RPMI7951 (cell line): ENCODE measurements around the gene CDO1. TPM values are rescaled to one million over a fixed set of nuclear protein-coding genes. Genes with fewer than 3 reads are reported as not detected.
"Not testable (repeated sequence)": the region's sequence is repeated elsewhere in the genome, so short reads cannot be mapped to it uniquely, and the experiment has no call there.

ENCODE experiments used
- DNase-seq: peaks from one replicate; pipeline ENCODE4 v3.0.0-alpha.2; 2012; ENCODE audit warnings: low read depth
- total RNA-seq: library from RNA; depleted of rRNA; stranded (reverse); fragments of >200 nt; shearing (Covaris generic); gene quantifications from 2 replicates; pipeline ENCODE4 v1.2.3, GENCODE V29; 2014

The CDO1 gene
- total RNA-seq, 1 experiment from 2014 or later = 1.9 TPM

DNA sequence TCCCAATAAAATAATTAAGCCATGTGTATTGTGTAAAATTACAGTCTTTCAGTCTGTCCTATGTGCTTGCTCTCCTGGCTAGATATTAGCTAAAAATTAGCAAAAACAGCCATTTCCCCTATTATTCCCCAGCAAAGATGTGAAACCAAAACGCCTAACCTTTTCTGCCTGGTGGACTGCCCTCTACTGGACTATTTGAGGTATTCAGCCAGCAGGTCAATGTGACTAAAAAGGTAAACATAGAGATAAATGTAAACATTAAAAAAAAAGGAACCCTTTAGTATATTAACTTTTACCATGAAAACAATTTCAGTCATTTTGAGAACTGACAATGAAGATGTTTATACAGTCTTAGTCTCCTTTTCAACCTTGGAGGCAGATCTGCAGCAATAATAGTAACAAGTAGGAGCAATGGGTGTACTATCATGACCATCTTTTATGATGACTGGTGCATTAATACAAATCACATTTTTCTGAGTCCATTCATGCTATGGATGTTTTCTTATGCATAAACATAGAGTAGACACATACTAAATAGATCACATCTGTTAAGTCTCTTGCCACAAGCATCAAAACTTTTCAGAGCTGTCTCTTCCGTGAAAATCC is 14.8 kb upstream of the CDO1 start:
- DNase-seq = peak; percentile 20

DNA sequence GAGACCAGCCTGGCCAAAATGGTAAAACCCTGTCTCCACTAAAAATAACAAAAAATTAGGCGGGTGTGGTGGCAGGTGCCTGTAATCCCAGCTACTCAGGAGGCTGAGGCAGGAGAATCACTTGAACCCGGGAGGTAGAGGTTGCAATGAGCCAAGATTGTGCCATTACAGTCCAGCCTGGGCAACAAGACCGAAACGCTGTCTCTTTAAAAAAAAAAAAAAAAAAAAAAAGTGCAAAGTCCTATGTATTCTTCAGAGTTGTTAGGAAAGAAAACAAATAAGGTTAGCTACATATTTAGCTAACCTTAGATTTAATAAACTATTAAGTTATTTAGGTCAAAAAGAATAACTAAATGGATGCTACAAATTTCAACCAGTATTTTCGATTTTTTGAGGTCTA is 13.5 kb upstream of the CDO1 start:
- DNase-seq = no peak

DNA sequence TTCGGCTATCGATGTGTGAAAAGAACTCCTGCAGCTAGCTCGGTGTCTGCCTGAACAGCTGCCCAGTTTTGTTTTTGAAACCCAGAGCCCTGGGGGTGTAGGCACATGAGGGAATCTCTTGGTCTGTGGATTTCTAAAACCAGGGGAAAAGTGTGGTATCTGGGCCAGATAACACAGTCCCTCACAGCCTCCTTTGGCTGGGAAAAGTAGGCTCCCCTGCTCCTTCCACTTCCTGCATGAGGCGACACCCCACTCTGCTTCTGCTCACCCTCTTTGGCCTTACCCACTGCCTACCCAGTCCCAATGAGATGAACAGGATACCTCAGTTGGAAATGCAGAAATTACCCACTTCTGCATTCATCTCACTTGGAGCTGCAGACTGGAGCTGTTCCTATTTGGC is 9.5 kb upstream of the CDO1 start:
- DNase-seq = no peak

DNA sequence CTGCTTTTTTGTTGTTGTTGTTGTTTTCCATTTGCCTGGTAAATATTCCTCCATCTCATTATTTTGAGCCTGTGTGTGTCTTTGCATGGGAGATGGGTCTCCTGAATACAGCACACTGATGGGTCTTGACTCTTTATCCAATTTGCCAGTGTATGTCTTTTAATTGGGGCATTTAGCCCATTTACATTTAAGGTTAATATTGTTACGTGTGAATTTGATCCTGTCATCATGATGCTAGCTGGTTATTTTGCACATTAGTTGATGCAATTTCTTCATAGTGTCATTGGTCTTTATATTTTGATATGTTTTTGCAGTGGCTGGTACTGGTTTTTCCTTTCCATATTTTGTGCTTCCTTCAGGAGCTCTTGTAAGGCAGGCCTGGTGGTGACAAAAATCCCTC is 8.5 kb upstream of the CDO1 start:
- not testable (repeated sequence) for DNase-seq

DNA sequence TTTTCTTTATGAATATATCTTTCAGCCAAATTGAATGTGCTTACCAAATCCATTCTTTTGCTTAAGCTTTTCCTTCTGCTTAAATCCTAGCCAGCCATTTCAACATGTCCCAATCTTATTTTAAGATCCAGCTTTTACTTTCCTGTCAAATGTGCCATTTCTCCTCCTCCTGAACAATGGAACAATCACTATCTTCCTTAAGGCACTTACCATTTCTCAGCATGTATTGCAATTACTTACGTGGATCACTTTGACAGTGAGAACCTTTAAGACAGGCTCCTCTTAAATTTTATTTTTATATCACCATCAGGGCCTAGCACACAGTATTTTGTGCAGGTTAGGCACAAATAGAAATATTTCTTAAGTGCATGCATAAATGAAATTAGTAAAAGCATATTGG is 4.4 kb upstream of the CDO1 start:
- DNase-seq = no peak

DNA sequence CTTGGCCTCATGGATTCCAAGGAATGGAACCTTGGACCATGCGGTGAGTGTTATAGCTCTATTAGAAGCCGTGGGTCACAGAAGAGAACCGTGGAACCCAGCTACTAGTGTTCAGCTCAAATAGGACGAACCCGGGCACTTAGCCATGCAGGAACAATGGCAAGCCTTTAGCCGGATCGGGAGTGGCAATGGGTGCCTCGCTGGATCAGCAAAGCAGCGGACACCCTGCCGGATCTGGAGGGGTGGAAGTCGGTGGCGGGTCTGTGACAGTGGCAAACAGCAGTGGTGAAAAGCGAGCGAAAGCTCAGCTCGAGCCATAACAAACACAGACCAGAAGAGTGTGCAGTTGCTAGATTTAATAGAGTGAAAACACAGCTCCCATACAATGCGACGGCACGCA is 2.4 kb upstream of the CDO1 start:
- DNase-seq = no peak

DNA sequence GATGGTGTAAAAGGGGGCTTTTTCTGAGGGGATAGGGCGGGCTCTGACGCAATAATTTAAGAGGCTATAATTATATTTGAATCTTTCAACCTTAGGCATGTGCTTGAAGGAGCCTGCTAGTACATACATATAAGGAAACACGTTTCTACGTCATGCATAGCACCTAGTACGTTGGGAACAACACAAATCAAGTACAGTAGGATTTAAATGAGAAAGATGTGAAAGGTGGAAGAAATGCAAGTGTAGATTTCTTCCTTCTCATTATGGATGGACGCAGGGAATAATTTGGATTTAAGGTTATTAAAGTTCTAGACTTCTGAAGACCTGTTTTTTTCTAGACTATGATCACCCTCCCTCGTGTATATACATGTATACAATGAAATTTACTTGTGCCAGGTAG is 927 bp upstream of the CDO1 start:
- DNase-seq = no peak

DNA sequence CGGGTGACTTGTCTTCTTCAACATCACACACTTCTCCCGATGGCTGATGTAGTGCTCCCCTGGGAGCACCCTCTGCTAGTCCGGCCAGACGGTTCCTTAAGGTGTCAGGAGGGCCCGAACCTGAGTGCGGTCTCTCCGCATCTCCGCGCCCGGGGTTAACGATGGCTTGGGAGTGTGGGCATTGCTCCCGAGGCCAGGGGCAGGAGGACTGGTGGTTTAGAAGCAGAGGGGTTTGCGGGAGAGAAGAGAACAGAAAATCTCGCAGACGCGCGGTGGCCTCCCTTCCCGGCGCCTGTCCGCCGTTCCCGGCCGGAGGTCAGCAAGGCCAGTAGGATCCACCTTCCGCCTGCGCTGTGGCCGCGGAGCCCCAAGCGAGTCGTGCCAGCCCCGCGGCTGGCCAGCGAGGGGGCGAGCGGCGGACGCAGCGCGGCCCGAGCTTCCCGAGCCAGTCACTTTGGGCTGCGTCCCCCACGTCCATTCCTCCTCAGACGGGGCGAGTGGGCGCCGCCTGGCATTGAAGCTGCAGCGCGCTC is 700 bp downstream of the CDO1 start:
- DNase-seq = no peak

DNA sequence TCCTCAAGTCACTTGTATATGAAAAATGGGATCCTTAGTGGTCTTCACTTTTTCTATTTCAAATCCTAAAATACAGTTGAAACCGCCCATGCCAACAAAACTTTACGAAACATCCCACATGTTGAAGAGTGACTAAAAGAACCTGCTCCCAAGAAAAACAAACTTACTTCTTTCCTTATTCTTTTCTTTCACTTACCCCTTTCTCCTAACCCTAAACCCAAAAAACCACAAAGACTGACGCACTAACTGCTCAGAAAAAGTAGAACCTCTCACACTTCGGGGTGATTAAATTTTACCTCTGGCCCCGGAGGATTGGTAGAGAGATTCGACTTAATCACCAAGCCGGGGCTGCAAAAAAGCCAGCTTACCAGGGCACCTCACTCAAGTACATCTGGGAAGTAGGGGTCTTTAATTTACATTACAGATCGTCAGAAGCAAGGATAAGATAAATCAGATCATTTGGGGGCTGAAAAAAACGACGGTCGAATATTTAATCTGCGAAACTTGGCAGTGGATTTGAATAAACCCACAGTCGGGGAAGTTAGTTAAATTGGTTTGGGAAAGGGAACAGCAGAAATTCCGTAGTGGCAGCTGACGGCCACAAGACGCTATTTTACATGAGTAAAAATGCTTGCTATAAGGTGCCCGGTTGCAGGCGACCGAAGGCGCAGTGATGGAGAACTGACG is 1.3 kb downstream of the CDO1 start:
- DNase-seq = no peak

DNA sequence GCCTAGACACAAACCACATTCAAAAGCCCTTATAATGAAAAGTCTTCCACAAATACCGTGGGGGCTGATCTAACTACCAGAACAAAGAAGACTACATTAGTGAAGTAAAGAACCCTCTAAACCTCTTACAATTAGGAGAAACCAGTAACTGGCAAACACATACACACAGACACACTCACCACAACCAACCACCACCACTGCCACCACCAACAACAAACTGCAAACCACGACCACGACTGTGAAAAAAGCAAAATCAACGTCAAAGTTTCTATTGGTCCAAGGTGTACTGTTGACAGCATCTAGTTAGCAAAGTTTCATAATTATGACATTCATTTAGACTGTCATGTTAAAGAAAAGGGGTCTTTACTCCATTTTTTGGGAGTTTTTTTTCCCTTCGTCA is 2.7 kb downstream of the CDO1 start:
- DNase-seq = no peak

DNA sequence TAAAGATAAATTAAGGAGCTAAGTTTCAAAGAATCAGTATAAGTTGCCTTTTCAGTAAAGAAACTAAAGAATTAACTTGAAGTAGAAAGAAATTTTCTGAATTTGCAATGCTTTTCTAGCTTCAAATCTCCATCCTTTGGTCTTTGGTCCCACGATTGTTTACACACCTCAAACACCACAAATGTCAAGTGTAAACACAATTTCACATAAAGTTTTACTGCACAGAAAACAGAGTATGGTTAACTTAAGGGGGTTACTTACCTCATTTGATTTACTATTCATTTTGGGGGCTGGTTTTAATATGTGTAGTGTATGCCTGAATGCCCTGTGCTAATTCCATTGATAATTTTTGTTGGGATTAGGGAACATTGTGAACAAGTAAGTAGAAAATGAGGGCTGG is 4.1 kb downstream of the CDO1 start:
- DNase-seq = no peak

DNA sequence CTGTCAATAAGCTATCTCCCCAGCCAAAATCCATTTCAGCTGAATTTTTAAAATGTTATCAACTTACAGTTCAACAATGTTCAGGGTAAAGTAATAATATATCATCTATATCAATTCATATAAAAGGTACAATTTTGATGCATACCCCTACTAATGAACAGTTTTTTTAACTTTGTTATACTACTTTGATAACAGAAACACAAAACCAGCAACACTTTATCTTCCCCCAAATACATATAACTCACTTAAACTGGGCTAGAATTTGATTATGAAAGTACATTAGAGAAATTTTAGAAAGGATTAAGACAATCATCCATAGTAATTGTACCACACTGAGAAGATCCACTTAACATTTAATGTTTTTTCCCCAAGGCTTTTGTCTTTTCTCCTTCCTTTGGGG is 5.1 kb downstream of the CDO1 start:
- no peak for DNase-seq

DNA sequence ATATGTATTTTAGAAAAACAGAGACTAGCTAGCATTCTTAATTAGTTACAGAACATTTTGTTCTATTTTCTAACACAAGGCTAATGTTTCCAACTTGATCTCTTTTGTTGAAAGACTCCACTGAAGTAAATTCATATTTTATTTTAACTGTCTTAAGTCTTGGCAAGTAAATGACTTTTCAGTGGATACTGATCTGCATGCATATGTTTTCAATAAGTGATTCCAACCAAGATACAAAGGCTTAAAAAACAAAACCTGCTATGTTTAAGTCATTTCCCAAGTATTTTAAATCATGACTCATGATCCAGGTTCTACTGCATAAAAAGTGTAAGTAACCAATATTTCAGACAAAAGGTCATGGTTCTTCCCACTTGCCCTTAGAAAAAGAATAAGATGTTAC is 5.7 kb downstream of the CDO1 start:
- DNase-seq = peak; percentile 10

DNA sequence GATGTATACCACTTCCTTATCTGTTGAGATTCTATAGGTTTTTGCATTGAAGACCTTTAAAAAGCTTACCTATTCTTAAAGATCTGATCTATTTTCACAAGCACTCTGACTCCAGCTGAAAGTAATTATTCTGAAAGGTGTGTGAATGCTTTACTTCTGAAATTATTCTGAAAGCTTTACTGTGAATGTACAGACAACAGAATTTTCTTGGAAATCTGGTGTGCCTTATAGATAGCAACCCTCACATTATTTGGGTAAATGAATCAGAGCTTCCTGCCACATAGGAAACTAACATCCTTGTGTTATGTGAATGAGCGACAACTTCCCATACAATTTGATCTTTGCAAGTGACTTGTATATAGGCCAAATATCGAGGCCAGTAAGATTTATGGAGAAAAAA is 6.5 kb downstream of the CDO1 start:
- DNase-seq = no peak

DNA sequence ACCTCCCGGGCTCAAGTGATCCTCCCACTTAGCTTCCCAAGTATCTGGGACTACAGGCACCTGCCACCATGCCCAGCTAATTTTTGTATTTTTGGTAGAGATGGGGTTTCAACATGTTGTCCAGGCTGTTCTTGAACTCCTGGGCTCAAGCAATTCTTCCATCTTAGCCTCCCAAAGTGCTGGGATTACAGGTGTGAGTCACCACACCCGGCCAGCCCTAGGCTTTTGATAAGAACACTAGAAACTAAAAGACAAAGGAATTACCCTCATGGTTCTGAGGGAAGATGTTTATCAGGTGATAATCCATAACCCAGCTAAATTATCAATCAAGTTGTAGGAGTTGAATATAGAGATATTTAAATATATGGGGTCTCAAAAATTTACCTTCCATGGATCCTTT is 8.4 kb downstream of the CDO1 start:
- DNase-seq = not testable (repeated sequence)

DNA sequence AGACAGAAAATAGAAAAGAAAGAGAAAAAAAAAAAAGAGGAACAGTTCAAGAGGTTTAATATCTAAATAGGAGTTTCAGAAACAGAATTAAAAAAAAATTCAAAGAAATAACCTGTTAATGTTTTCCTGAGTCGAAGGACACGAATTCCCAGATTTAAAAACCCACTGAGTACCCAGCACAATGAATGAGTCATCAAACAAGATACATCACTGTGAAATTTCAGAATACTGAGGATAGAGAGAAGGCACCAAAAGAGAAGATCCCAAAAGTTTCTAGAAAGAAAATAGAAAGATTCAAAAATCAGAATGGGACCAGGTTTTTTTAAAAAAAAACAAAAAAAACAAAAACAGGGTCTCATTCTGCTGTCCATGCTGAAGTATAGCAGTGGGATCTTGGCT is 8.8 kb downstream of the CDO1 start:
- DNase-seq = no peak

DNA sequence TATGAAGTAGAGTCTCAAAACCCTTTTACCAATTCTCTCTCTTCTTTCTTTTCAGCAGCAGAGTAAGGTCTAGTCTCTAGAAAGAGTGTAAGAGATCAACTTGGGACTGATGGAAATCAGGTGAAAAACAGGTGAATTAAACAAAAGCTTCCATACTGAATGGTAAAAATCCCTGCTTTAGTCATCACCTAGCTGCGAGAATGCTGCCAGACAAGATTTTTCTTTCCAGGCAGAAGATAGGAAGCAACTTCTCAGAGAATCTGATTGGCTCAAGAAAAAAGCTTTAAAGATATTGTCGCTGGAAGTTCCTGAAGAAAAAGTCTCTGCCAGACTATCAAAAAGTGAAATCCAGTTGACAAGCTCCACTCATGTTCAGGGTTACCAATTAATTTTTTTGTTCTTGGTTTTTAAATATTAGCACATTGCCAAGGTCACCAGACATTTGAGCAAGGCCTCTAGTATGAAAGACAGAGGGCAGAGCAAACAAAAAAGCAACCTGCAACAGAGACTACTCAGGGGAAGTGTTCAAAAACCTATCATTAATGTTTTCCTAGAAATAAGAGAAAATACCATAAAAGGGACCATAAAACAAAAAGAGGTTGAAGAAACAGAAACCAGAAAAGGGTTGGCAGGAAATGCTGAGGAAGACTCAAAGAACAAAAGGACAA is 9.3 kb downstream of the CDO1 start:
- DNase-seq = no peak

DNA sequence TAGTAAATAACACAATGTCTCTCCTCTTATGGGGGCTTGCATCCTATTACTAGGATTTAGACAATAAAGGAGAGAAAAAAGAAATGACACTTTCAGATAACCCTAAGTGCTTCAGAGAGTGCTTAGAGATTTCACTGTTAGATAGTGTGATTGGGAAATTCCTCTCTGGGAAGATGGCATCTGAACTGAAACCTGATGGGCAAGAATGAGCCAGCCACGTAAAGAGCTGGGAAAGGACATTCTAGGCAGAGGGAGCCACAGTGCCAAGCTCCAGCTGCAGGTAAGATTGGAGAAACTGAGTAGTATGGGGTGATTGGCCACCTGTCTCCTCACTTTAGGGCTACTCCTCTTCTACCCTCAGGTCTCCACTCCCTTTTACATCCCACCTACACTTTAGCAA is 14.5 kb downstream of the CDO1 start:
- no peak for DNase-seq

DNA sequence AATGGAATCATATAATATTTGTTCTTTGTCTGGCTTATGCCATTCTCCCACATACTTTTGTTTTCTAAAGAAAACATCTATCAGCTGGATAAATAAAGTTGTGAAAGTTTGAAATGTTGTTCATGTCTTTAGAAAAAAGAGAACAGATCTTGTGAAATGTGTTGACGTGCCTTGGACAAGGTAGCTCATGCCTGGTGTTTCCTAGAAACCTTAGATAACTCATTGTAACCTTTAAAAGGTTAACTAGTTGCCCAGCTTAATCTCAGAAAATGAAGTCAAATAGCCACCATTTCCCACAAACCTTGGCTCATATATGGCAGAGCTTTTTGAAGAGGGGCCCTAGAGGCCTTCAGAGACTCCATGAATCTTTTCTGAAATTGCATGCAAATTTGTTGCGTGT is 15.3 kb downstream of the CDO1 start:
- DNase-seq = no peak

DNA sequence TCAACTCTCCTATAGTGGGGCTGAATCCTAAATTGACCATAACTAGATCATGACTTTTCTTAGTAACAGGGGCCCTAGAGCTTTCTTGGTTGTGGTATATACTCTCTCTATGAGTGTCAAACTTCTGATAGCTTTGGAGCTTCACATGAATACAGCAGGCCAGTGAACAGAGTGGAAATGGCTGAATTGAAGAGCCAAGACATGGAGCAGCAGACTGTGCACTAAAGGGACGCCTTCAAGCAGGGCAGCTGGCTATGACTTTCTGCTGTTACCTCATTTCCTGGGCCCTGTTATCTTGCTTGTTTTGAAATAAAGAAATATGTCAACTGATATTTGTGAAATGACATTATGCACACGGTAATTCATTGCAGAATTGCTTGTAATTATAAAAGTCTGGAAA is 16.4 kb downstream of the CDO1 start:
- no peak for DNase-seq

DNA sequence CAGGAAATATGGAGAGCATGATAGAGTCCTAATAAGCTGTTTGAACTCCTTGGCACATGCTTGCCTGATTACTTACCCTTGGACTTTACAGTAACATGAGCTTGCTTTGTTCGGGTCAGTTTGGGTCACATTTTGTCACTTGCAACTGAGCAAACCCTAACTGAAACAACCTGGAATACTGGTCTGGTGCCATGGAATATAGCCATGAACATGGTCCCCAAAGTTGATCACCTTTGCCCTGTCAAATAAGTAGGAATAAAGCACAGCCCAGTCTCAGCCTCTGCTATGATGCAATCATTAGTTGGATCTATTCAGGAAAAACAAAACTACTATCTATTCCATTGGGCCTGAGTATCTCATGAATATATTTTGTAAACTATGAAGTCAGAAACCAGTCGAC is 18.2 kb downstream of the CDO1 start:
- no peak for DNase-seq

DNA sequence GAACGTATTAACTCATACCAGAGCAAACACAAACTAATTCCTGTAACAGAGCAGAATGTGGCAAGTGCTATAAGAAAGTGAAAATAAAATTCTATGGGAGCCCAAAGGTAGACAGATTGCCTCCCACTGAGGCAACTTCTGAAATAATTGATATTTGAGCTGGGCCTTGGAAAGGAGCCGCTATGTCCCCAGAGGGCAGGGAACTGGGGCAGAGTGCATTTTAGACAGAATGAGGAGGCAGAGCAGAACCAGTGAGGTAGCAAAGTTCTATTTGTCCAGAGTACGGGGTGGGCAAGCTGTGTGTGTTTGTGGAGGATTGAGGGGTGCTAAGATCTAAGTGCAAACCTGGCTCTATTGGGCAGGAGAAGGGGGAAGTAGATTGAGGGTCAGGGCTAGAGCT is 19.8 kb downstream of the CDO1 start:
- DNase-seq = no peak

DNA sequence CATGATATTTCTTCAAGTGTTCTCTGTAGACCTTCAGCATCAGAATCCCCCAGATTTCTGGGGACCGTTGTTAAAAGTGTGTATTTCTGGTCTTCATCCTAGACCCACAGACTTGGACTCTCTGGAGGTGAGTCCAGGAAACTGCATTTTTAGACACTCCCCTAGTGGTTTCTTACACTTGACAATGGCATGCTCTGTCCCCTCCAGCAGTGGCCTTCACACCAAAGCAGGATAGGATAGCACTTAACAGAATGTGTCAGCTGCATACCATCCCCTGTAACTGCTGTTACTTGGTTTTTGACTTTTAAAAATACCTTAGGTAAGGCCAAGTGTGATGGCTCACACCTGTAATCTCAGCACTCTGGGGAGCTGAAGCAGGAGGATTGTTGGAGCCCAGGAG is 20.8 kb downstream of the CDO1 start:
- DNase-seq = no peak
